Testis (tissue), 2 donors: ENCODE results near the gene PC.

ENCODE experiments used
- POLR2A ChIP-seq: fragments of 450-650 bp; IDR thresholded peaks from one replicate; pipeline ENCODE4 v1.6.1; 2017; ENCODE audit warnings: antibody characterized with exemption, mild to moderate bottlenecking, moderate library complexity
- TF ChIP-seq, protein P1 (sequence below), 3 experiments: fragments of 450-650 bp in 2 of 3; fragments of 200-600 bp in 1 of 3; sonication (generic) in 1 of 3; IDR thresholded peaks; one replicate each; pipeline ENCODE4 v1.5.1; 2016 to 2019; ENCODE audit warnings: antibody characterized with exemption in 3 of 3, mild to moderate bottlenecking in 2 of 3, moderate library complexity in 1 of 3

DNA sequence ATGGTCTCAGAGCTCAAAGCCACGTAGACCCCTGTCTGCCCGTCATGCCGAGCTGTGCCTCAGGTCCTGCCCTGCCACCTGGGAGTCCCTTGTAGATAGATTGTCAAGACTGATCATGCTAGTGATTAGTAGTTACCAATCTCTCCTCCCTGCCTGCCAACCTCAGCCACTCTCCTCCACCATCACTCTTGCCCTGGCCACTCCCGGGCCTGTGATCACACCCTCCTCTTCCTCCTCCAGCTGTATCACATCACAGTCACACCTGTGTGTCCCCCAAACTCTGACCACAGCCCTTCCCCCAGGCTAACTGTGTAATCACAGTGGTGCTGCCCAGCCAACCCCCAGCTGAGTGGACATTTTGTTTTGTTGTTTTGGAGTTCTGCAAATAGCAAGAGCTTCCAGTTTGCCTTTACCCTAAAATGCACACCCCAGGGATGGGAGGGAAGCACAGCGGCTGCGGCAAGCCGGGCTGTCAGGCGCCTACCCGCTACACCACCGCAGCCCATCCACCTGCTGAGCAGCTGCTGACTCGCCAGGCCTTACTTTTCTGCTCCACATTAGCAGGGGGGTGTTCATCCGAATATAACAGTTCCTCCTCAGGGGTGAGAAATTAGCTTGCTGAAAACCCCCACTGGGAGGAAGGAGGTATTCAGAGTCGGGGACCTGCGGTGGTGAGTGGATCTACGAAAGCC, 55.6 kb downstream of the PC start:
- TF ChIP-seq POLR2A, result no peak
- TF ChIP-seq, protein P1, sequence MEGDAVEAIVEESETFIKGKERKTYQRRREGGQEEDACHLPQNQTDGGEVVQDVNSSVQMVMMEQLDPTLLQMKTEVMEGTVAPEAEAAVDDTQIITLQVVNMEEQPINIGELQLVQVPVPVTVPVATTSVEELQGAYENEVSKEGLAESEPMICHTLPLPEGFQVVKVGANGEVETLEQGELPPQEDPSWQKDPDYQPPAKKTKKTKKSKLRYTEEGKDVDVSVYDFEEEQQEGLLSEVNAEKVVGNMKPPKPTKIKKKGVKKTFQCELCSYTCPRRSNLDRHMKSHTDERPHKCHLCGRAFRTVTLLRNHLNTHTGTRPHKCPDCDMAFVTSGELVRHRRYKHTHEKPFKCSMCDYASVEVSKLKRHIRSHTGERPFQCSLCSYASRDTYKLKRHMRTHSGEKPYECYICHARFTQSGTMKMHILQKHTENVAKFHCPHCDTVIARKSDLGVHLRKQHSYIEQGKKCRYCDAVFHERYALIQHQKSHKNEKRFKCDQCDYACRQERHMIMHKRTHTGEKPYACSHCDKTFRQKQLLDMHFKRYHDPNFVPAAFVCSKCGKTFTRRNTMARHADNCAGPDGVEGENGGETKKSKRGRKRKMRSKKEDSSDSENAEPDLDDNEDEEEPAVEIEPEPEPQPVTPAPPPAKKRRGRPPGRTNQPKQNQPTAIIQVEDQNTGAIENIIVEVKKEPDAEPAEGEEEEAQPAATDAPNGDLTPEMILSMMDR (IDR thresholded peaks at IDR 0.05), result no peak
